Kidney (tissue), 14 donors: Measurements from ENCODE around the gene AQP12A. TPM values are rescaled to one million over a fixed set of nuclear protein-coding genes. Genes with fewer than 3 reads are reported as not detected.

Source experiments
- DNase-seq, 5 donors: peaks; one replicate each; pipeline ENCODE4 v3.0.0-alpha.2; 2013 to 2020
- FAIRE-seq: peaks from 2 replicates; lab custom pipeline; 2012; peaks lifted over from hg19 to GRCh38; lab: Jason Lieb, UNC
- H3K27ac ChIP-seq, 2 donors: one replicate each; pipeline ENCODE4 v1.7.0; 2013; ENCODE audit warnings: low read depth in 2 of 2, low read length in 2 of 2, inconsistent platforms in 1 of 2
- H3K27me3 ChIP-seq: one replicate; pipeline ENCODE4 v1.7.1; 2013; ENCODE audit warnings: low read length, inconsistent platforms; ENCODE audit not compliant: control insufficient read depth, insufficient read depth
- H3K36me3 ChIP-seq, 3 donors: one replicate each; pipeline versions ENCODE4 v1.7.0 to v1.7.1; 2013; ENCODE audit warnings: low read length in 3 of 3, control low read depth in 1 of 3, inconsistent platforms in 1 of 3; ENCODE audit not compliant: insufficient read depth in 3 of 3, control insufficient read depth in 2 of 3
- H3K4me1 ChIP-seq, 3 donors: one replicate each; pipeline versions ENCODE4 v1.7.0 to v1.7.1; 2013; ENCODE audit warnings: low read length in 3 of 3, inconsistent platforms in 1 of 3, low read depth in 1 of 3; ENCODE audit not compliant: control insufficient read depth in 2 of 3, insufficient read depth in 2 of 3
- H3K4me3 ChIP-seq, 3 donors: one replicate each; pipeline versions ENCODE4 v1.7.0 to v1.8.1; 2013; ENCODE audit warnings: low read length in 3 of 3, control low read depth in 1 of 3, inconsistent platforms in 1 of 3
- H3K9ac ChIP-seq, 3 donors: one replicate each; pipeline versions ENCODE4 v1.7.0 to v1.7.1; 2013; ENCODE audit warnings: low read length in 3 of 3, control low read depth in 1 of 3, inconsistent platforms in 1 of 3
- H3K9me3 ChIP-seq, 3 donors: one replicate each; pipeline versions ENCODE4 v1.7.0 to v1.7.1; 2013; ENCODE audit warnings: low read length in 3 of 3, control low read depth in 1 of 3, inconsistent platforms in 1 of 3; ENCODE audit not compliant: control insufficient read depth in 2 of 3, insufficient read depth in 1 of 3
- intact Hi-C: fragments of 100-400 bp; cut with DNase I; formaldehyde crosslinking; loops from one replicate; pipeline ENCODE4 v1.11.1; 2022
- polyA plus RNA-seq: library from polyadenylated mRNA; stranded (reverse); fragments of 350-450 nt; fragmentation: Illumina TruSeq; extraction: RNeasy Lipid Tissue Mini Kit (QIAGEN cat#74804); gene quantifications from one replicate; pipeline ENCODE4 v1.2.3, GENCODE V29; 2014; ENCODE audit warnings: low read depth, low replicate concordance; ENCODE audit not compliant: insufficient read depth
- total RNA-seq: library from RNA; stranded (reverse); fragmentation: NEBNext Ultra II Directional; extraction: Animal tissue kit (Norgen Biotek cat#: 25700); gene quantifications from one replicate; pipeline ENCODE4 v1.2.1, GENCODE V29; 2021
- TF ChIP-seq, protein P1 (sequence below): IDR thresholded peaks from 3 replicates; pipeline ENCODE4 v1.5.1; 2012; ENCODE audit warnings: mild to moderate bottlenecking, moderate library complexity, borderline replicate concordance; ENCODE audit not compliant: insufficient read depth; ENCODE audit errors: extremely low read depth
- donor health status: control.
- donor health status: control.
- donor health status: control.
- donor health status: control.
- donor health status: control.
- donor health status: DM: yes; HTN: yes; CAD: no.
- donor health status: Normal renal cell carcinoma (clear cell type).

Gene AQP12A
- total and polyA plus RNA-seq, 2 donors from 2014 or later: not detected

DNA sequence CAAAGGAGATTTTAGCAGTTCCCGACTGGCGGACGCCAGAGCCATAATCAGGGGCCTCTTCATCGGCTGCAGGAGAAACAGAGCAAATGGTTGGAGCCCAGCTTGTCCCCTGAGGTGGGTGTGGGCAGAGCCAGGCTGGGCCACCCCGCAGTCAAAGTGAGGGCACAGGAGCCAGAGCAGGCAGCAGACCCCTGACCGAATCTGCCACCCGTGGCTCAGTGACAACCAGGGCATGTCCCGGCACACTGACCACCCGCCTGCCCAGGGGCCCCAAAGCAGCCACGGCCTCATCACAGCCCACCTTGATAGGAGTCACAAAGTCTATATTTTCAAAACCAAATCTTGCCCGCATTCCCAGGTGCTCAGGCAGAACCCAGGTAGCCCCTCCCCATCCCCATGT is 55.6 kb downstream of the AQP12A start:
- H3K27ac ChIP-seq: no peak overlapping the region
- H3K36me3 ChIP-seq: no peaks in the 10 kb centered on the region
- no peaks in the 10 kb centered on the region for H3K9me3 ChIP-seq
- TF ChIP-seq, protein P1, sequence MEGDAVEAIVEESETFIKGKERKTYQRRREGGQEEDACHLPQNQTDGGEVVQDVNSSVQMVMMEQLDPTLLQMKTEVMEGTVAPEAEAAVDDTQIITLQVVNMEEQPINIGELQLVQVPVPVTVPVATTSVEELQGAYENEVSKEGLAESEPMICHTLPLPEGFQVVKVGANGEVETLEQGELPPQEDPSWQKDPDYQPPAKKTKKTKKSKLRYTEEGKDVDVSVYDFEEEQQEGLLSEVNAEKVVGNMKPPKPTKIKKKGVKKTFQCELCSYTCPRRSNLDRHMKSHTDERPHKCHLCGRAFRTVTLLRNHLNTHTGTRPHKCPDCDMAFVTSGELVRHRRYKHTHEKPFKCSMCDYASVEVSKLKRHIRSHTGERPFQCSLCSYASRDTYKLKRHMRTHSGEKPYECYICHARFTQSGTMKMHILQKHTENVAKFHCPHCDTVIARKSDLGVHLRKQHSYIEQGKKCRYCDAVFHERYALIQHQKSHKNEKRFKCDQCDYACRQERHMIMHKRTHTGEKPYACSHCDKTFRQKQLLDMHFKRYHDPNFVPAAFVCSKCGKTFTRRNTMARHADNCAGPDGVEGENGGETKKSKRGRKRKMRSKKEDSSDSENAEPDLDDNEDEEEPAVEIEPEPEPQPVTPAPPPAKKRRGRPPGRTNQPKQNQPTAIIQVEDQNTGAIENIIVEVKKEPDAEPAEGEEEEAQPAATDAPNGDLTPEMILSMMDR: no peak
- no peaks in the 10 kb centered on the region for H3K27me3 ChIP-seq
- no peak overlapping the region for H3K9ac ChIP-seq
- H3K4me1 ChIP-seq: no peaks in the 10 kb centered on the region
- DNase-seq (no peak), FAIRE-seq (no peak)
- intact Hi-C loops: no loop called here
- H3K4me3 ChIP-seq: no peak overlapping the region

Other genes with a start within 250 kb of the AQP12A start
- 22.1 TPM for gene ANKMY1, start 133.9 kb upstream of the AQP12A start, total RNA-seq
- gene ANKMY1, start 133.9 kb upstream of the AQP12A start, polyA plus RNA-seq: 3.0 TPM
- gene DUSP28, start 131.5 kb upstream of the AQP12A start, total RNA-seq: 7.0 TPM
- gene DUSP28, start 131.5 kb upstream of the AQP12A start, polyA plus RNA-seq: 5.9 TPM
- 77.4 TPM for gene RNPEPL1, start 123.4 kb upstream of the AQP12A start, total RNA-seq
- gene RNPEPL1, start 123.4 kb upstream of the AQP12A start, polyA plus RNA-seq: 65.4 TPM
- gene CAPN10, start 105.1 kb upstream of the AQP12A start, total RNA-seq: 50.9 TPM
- gene CAPN10, start 105.1 kb upstream of the AQP12A start, polyA plus RNA-seq: 26.3 TPM
- gene GPR35, start 66.4 kb upstream of the AQP12A start, total RNA-seq: 6.7 TPM
- gene GPR35, start 66.4 kb upstream of the AQP12A start, polyA plus RNA-seq: 1.7 TPM
- not detected for gene AQP12B, start 9.0 kb upstream of the AQP12A start, total RNA-seq
- gene AQP12B, start 9.0 kb upstream of the AQP12A start, polyA plus RNA-seq: not detected
- gene KIF1A, start 128.4 kb downstream of the AQP12A start, total RNA-seq: 0.54 TPM
- gene KIF1A, start 128.4 kb downstream of the AQP12A start, polyA plus RNA-seq: 0.58 TPM
- gene AGXT, start 177.0 kb downstream of the AQP12A start, total RNA-seq: 0.09 TPM
- gene AGXT, start 177.0 kb downstream of the AQP12A start, polyA plus RNA-seq: 12.5 TPM
- gene MAB21L4, start 204.3 kb downstream of the AQP12A start, total RNA-seq: 6.1 TPM
- 28.5 TPM for gene MAB21L4, start 204.3 kb downstream of the AQP12A start, polyA plus RNA-seq
- gene CROCC2, start 214.5 kb downstream of the AQP12A start, total RNA-seq: 0.13 TPM
- not detected for gene CROCC2, start 214.5 kb downstream of the AQP12A start, polyA plus RNA-seq